Heart left ventricle (tissue), 13 donors: ENCODE measurements around the gene LMLN.

Experiments used
- POLR2A ChIP-seq, 2 donors: fragments of 450-650 bp; IDR thresholded peaks; one replicate each; pipeline ENCODE4 v1.6.1; 2017; ENCODE audit warnings: antibody characterized with exemption in 2 of 2, mild to moderate bottlenecking in 2 of 2, moderate library complexity in 2 of 2
- TF ChIP-seq, protein P1 (sequence below), 12 donors: fragments of 200-600 bp; sonication (generic) in 4 of 12; IDR thresholded peaks; one replicate each; pipeline versions ENCODE4 v1.5.0 to v1.8.0; 2018 to 2022; ENCODE audit warnings: antibody characterized with exemption in 12 of 12, mild to moderate bottlenecking in 5 of 12
- donor health status: ischemic (EF 13 %, LVEDD 7.1; RV severe dilation, severe dysfunction).
- donor health status: DM: no; HTN: yes; CAD: no.
- donor health status: DM: no; HTN: no; CAD: no.
- donor health status: ischemic (EF 25% LVEDD 6.9; RV normal size, moderate dysfunction).
- donor health status: ischemic (EF 25% LVEDD 5.7; RV mildly dilated, moderate dysfunction).
- donor health status: ischemic (EF 35%, LVEDD 5.7; RV mildly dilated, moderate dysfunction).
- donor health status: nonischemic (EF 11% LVEDD 7.7; RV severe dilation, severe dysfunction).
- donor health status: DM: yes; HTN: yes; CAD: no.
- donor health status: PGD.
- donor health status: ischemic (EF 29% LVEDD 5.4; RV normal size, mild dysfunction).
- donor health status: nonischemic (EF 23%, LVEDD 6.1; RV moderate dilation, normal function).

- TF ChIP-seq, protein P1, sequence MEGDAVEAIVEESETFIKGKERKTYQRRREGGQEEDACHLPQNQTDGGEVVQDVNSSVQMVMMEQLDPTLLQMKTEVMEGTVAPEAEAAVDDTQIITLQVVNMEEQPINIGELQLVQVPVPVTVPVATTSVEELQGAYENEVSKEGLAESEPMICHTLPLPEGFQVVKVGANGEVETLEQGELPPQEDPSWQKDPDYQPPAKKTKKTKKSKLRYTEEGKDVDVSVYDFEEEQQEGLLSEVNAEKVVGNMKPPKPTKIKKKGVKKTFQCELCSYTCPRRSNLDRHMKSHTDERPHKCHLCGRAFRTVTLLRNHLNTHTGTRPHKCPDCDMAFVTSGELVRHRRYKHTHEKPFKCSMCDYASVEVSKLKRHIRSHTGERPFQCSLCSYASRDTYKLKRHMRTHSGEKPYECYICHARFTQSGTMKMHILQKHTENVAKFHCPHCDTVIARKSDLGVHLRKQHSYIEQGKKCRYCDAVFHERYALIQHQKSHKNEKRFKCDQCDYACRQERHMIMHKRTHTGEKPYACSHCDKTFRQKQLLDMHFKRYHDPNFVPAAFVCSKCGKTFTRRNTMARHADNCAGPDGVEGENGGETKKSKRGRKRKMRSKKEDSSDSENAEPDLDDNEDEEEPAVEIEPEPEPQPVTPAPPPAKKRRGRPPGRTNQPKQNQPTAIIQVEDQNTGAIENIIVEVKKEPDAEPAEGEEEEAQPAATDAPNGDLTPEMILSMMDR (IDR thresholded peaks at IDR 0.05), result no peak
- TF ChIP-seq POLR2A (IDR thresholded peaks at IDR 0.05), result no peak
Observed at GRCh38 chr3:197959500-197959890, 522 bp upstream of the LMLN start.
